ENCODE results near the gene NUDT1.
A peak's percentile ranks its signal among the peaks of the same experiment; 100 is the strongest.

The NUDT1 gene

DNA sequence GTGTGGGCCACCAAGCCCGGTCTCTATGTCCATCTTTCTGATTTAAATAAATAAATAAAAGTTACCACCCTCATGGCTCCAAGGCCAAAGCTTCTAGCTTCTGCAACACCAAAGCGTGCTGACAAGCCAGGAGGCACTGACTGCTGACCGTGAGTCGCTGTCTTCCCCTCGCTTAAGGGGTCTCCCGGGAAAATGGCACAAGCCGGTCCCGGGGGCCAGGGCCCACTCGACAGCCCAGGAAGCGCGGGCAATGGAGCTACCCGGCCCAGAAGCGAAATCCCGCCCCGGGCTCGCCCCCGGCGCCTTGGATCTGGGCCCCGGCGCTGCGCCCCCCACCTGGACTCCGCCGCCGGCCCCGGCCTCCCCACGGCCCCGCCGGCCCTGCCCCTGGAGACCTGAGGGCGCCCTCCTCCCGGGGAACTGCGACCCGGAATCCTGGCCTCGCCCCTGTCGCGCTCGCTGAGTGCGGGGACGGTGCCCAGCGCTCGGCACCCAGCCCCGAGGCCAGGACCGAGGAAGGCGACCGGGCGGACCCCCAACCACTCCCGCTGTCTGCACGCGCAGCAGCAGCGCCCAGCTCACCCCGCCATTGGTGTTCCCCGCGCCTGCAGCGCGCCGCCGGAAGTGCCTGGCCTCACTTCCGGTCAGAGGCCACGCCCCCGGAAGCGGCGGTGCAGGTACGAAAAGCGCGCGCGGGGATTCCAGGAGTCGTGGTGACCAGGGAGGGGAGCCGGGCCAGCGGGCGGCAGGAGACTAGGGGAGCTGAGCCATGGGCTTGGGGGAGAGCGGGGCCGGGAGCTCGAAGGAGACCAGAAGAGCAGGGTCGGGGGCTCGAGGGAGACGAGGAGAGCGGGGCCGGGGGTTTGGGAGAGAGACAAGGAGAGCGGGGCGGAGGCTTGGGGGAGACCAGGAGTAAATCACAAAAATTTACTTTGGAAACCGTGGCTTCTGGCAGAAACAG lies at the start of gene NUDT1, which contains the start of gene MRM2:
Gene NUDT1 (plus strand): TSS at position 647 of the 961 bp plus-strand sequence. CDS start 2,349 bp downstream, outside the sequence.
Gene MRM2 (minus strand): TSS at position 626 of the 961 bp plus-strand sequence. CDS start 36 bp downstream, at position 590.
- peak; percentile 80 to 91 for DNase-seq

DNA sequence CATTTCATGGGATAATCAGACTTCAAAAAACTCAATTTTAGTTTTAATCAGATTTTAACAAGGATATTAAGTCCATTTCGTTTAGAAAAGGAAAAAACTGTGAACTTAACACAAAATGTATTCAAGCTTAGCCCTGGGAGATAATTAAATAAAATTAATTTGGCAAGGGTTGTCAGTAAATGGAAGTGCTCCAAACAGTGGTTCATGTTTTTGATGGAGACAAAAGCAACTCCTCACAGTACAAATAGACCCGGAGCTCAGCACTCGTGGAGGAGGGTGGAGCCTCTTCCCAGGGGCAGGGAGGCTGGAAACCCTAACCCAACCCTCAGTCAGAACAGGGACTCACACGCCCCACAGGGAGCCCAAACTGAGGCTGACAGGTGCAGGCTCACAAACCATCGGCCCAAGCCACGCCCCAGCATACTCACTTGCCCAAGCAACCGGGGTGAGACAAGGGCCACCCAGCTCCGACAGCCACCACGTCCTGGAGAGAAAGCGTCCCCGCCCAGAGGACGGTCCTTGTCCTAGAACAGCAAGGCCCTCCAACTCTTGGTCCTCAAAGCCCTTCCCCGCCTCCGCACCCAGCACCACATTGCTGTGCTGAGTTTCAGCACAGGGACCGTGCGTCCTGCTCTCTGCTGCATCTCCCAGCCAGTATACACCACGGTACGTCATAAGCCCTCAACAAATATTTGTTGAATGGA lies 49.0 kb upstream of the NUDT1 start:
- DNase-seq: peak; percentile 98 to 99

DNA sequence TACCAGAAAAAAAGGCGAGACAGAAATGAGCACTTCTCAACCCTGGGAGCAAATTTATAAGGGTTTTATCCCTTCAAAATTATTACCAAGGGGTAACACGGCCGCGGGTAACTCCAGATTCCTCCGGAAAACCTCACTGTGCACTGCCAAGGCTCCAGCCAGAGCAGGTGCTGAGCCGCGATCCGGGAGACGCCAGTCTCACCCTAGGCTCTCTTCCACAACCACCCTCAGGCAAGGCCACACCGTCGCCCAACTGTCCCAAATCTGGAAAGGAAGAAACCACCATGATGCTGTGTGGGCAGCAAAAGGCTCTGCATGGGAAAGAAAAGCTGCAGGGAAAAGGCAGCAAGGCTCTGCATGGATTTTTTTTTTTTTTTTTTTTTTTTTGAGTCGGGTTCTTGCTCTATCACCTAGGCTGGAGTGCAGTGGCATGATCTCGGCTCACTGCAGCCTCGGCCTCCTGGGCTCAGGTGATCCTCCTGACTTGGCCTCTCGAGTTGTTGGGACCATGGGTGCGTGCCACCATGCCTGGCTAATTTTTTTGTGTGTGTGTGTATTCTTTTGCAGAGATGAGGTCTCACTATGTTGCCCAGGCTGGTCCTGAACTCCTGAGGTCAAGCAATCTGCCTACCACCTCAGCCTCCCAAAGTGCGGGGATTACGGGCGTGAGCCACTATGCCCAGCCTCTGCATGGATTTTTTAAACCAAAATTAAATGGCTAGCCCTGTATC lies 48.3 kb upstream of the NUDT1 start:
- DNase-seq: peak in 1 of 2 experiments; percentile 87

DNA sequence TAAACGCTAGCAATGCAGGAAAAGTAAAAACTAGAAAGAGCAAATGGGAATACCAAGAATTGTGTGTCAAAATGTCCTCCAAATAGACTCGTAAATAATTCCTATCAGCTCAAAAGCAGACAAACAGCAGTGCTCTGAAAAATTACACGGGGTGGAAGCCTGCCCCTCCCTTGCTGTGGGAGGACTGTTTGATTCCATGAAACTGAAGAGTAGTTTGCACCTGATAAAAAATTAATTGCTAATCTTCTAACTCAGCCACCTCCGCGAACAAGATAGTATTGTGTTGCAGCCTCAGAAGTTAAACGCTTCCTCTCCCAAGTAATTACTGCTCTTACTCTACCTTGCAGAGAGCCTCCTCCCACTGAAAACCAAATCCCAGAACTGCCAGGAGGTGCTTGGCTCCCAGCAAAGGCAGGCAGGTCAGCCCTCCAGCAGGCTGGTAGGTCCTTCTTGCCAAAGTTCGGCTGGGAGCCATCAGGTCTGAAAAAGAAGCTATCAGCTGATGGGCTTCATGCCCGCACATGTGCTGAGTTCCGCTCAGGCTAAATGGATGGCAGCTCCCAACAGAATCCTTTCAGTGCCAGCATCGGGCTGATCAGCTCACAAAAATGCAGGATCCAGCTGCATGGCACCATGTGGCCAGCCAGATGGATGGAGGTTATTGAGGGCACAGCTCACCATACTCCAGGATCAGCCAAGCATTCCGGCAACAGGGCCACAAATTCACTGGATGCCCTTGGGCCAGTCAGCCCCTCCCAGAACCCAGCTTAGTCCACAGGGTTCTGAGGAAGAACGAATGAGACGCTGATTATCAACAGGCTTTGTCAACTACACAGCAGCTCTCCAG lies 46.4 kb upstream of the NUDT1 start:
- no peak for DNase-seq

DNA sequence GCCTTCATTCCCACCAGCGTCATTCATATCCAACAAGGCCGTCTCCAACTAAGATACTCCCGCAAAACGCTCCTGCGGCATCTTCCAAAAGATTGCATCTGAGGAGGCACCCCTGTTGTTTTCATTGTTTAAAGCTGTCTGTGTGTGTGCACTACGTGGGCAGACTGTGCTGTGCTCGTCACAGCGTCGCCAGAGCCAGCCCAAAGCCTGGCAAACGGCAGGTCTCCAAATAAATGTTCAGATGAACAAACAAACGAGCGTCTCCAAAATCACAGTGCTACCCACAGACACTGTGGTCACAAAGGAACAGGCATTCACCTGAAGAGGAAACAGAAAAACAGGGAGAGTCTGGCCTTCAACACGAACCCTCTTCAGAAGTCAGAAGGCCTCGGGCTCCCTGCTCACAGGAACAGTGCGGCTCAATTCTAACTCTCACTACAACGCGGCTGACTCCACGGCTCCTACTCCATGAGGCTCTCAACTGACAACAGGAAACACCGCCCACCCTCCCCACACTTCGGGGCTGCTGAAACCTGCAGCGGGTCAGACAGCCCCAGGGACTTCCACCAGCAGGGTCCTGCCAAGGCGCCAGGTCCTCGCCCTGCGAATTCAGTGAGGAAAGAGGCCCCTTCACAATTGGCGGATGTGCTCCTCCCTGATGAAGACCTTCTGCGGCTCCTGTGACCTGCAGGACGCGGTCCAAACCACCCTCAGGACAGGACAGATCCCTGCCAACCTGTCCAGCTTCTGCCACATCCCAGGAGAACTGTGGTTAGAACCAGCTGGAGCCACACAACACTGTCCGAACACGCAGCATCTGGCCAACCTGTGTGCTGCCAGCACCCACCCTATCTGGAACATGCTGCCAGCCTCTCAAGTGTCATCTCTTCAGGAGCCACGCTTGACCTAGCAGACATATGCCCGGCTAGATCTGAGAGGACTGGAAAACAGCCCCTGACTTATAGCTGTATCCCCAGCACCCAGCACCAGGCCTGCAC lies 45.3 kb upstream of the NUDT1 start:
- DNase-seq: no peak

DNA sequence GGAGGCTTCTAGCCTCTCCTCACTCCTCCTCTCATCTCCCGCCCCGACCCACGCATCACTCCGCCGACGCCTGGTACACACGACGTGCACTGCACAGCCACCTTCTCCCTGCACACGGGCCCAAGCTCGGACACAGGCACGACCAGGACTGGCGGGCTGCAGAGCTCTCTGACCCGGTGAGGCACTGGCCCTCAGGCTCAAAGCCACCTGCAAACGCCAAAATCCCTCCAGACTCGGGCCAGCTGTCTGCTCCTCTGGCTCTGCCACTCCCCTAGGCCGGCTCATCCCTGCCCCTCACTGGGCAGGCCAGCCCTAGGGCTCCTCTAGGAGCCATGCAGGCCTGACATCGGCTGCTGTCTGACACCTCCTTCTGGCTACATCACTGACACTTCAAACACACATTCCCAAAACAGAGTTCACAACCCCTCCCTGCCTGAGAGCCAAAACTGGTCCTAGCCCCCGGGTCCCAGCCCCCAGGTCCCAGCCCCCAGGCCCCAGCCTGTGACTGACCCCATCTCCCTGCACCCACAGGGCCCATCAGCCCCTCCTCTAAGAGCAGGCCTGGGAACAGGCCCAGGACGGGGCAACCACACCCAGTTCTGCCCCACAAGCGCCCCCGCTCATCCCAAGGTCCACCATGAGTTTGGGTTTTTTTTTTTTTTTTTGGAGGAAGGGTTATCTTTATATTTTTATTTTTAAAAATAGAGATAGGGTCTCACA lies 44.4 kb upstream of the NUDT1 start:
- no peak for DNase-seq

DNA sequence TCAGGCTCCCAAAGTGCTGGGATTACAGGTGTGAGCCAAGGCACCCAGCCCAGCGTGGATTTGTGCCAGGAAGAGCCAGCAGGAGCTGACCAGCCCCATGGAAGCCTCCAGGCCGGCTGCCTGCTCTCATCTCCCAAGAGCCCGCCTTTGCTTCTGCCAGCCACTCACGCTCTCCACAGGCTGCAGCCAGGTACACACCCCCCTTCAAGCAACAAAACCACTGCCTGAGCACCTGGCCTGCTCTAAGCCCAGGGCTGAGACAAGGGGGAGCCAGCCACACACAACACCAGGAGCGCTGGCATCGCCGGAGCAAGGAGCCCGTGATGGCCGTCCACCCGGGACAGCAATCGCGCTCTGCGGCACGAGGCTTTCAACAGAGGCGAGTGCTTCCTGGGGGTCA lies 43.8 kb upstream of the NUDT1 start:
- DNase-seq: peak in 1 of 2 experiments; percentile 68

DNA sequence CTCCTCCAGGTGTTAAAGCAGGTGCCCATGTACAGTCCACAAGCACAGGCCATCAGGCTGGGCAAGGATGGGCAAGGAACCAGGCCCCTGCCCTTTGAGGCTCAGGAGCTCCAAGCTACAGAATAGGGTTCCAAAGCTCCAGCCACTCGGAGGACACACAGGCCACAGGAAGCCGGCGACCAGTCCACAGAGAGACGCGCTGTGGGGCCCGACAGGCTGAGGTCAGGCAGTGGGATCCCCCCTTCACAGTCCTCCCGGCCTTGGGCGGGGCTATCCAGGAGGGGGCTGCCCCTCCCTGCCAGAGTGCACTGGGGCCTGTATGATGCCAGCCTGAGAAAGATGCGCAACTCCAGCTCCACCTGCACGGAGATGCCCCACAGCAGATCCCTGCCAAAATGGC lies 43.3 kb upstream of the NUDT1 start:
- no peak for DNase-seq

DNA sequence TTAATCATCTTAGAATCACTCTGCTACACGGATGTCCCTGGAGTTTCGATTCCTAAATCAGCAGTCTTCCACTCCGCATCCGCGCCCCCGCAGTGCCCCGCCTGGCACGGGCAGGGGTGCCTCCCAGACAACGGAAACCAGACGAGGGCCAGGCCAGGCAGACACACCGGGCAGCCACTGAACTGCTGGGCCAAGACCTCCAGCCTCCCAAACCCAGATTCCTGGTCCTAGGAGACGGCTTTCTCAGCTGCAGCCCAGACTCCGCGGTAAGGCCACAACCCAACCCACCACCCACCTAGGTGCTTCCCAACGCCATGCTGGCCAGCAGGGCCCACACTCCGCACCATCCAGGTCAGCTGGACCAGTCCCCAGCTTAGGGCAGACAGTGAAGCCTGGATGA lies 42.5 kb upstream of the NUDT1 start:
- no peak for DNase-seq

DNA sequence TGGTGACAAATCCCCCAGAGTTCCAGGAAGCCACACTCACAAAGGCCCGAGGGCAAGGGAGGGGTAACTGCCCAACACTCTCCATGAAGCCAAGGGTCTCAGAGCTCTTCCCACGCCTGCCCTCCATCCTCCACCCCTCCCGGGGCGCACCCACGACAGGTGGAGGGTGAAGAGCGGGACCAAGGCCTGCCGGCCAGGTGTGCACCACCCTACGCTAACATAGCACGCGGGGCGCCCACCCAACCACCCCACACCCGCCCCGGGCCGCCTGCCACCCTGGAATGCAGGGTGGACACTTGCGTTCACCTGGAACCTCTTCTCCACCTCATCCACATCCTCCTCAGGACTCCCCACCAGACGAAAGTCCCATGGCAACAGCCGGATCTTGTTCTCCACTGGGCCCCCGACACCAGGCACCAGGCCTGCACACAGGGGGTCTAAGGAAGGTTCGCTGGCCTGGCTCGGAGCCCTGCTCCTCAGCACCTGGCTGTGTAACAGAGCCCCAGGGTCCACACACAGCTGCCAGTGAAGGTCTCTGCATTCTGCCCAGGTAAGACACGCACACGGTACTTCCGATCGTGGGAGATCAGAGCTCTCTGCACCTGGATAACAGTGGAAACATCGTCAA lies 42.0 kb upstream of the NUDT1 start:
- no peak for DNase-seq

DNA sequence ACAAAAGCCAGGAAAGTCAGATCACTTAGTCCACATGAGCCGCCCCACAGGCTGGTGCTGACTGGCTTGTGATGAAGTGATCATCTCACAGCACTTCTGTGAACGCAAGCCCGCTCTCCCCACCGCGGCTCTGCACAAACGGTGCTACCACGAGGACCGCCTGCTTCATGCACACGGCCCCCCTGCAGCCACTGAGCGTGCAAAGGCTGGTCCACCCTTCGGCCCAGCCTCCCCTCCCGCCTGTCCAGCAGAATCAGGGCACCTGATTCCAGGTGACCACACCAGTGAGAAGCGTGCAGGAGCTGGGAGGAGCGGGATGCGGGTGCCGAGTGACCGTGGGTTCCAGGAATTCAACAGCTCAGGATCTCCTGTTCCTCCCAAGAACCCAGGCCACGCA lies 41.4 kb upstream of the NUDT1 start:
- DNase-seq: no peak

DNA sequence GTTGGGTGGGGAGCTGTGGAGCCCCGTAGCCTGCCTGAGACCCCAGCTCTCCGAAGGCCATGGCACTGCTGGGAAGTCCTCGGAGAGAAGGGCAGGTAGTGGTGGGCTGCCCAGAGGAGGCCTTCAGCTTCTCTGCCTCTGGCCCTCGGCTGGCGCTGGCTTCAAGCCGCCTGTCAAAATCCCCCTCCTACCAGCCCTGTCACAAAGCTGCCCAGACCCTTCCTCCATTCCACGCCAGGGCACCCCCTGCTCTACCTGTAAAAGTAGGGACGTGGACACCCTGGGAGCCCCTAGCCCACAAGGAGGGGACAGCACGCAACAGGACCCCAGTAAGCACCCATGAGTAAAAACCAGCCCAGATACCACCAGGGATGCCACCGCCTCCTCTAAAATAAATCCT lies 40.9 kb upstream of the NUDT1 start:
- DNase-seq: no peak

DNA sequence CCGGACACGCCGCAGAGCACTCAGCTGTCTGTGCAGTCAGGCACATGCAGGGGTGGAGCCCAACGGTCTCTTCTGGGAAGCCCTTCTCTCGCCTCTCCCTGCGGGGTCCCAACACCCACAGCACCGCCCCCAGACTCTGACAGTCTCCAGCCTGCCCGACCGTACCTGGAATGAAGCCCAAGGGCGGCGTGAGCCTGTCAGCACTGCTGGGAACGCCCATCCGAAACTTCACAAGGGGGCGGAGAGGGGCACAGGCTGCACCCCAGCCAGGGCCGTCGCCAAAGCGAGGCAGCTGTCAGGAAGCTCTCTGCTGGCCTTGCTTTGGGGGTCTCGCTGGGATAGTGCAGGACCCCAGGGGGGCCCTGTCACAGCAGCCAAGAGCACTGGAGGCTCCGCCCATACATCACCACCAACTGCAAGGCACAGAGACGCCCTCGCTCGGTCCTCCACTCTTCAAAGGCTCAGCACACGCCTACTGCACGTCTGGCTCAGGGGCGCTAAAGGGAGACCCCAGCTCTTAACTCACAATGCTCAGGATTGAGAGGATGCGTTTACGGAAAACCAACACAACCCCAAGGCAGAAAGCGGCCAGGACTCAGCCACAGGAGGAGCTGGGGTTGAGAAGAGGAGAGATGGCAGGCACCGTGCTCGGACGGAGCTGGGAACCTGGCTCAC lies 40.2 kb upstream of the NUDT1 start:
- no peak for DNase-seq

DNA sequence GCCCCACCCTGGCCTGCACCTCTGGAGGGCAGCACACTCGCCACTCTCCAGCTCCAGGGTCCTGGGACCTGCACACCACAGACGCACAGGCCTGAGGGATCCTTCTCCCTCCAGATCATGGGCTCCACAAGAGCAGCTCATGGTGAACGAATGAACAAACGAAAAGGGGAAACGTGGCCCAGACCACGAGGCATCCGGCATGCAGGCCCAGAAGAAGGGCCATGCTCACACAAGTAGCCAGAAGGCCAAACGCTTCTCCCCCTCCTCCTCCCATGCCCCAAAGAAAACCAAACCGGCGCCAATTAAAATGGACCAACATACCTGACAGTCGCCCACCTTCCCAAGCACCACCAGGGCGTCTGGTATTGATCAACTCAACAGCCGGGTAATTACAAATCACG lies 39.7 kb upstream of the NUDT1 start:
- DNase-seq: no peak

DNA sequence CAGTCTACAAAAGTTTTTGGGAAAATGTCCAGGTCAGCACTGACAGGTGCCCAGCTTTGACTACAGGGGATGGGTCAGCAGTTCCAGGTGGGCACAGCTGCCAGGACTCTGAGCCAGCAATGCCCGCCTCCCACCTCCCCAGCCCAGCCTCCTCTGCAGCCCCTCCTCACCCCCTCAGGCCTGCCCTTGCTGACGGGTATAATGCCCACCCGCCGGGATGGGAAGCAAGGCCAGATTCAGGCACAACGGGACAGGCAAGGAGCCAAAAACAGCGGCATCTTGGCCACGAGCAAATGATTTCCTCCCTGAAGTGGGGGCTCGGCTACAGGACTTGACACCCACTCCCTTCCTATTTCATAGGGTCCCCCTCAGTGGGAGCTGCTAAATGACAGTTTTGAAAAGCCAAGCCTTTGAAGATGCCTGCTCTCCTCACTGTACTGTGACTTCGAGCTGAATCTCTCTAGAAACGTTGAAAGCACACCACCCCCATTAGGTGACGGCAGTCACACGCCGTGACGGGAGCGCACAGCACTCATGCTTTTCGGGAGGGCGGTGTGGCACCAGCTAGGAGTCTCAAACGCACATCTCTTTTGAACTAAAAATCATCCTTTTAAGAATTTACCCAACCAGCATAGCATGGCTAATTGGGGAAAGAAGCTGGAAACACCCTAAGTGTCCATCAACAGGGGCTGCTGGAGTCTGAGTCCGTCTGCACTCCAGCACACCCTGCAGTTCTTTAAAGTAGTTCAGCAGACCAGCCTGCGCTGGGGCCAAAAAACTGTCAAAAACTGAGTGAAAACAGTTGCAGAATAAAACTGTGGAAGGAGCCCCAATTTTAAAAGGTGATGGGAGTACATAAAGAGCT lies 38.9 kb upstream of the NUDT1 start:
- no peak for DNase-seq

DNA sequence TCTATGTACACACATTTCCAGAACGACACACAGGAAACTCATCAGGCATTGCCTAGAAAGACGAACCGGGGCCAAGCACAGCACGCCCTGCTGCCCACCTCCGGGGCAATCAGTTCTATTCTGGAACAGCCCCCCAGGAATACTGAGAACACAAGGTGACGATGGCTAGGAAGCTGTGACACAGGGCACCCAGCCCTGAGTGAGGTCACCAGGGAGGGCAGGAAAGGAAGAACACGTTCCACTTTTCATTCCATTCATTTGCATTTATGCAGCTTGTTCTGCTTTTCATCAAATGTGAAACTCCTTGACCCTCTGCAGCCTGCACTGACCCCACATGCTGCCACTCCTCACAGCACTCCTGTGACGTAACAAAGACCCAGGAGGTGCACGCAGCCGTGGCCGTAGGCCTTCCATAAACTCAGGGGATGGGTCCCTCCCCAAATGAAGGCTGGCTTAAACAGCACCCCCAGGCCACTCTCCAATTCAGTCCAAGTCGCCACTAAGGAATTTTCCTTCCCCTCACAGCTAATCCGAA lies 38.2 kb upstream of the NUDT1 start:
- no peak for DNase-seq

DNA sequence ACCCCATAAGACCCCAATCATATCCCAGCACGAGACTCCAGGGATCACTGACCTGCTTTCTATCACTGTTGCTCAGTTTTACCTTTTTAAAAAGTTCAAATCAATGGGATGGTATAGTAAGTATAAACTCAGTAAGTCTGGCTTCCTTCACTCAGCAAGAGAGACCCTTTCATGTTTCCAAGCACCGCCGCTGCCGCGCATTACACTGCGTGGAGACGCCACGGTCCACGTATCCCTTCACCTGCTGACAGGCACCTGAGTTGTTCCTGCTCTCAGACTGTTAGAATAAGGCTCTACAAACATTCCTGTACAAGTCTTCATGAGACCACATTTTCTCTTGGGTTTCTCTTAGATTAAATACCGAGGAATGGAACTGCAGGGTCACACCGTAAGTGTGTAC lies 37.6 kb upstream of the NUDT1 start:
- DNase-seq: no peak

Measured in SHP77 (cell line).